Endometrial microvascular endothelial cells (primary cell): ENCODE measurements around the gene FLNB. TPM values are rescaled to one million over a fixed set of nuclear protein-coding genes. Genes with fewer than 3 reads are reported as not detected.

Experiments
- in situ Hi-C: cut with HindIII; loops from 2 replicates; pipeline ENCODE4 v1.10.0; 2017; ENCODE audit warnings: low sequenced_read_pairs, low pct_unique_long_range_greater_than_20kb; ENCODE audit errors: inconsistent ontology term
- total RNA-seq: library from RNA; depleted of rRNA; stranded (reverse); fragments of >200 nt; gene quantifications from one replicate; pipeline ENCODE4 v1.2.3, GENCODE V29; 2015; ENCODE audit errors: inconsistent ontology term

Gene FLNB
- total RNA-seq, 1 donor from 2014 or later: 503 TPM

GRCh38 chr3:58163234-58163633 is 155.0 kb downstream of the FLNB start:
- in situ Hi-C loops: no loop called here

DNA sequence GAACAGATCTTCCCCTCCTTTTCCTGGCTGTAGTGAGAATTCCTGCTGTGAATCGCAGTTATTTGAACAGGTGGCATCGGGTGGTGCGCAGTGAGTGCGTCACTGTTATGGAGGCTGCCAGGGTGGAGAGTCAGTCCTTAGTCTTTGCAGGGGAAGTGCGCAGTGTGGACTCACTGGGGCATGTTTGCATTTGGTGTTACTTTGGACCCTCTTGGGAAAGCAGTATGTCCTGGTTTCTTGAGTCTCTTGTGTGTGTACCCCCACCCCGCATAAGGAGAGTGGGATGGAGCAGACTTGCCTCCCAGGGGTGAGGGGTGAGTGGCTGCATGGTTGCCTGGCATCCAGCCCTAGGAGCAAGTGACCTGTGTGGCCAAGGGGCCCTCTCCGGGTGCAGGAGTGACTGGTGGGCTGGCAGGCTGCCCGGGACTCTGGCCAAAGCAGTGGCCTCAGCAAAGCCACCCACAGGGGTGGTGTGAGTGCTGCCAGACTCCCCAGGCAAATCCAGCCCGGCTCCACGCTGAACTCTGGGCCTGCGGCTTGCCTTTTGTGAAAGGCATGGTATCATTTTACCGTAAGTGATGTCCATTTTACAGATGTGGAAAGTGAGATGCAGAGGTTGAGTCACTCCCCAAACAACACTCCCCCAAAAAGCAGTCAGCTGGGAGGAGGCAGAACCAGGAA is 156.1 kb downstream of the FLNB start:
- in situ Hi-C loops: no loop called here

DNA sequence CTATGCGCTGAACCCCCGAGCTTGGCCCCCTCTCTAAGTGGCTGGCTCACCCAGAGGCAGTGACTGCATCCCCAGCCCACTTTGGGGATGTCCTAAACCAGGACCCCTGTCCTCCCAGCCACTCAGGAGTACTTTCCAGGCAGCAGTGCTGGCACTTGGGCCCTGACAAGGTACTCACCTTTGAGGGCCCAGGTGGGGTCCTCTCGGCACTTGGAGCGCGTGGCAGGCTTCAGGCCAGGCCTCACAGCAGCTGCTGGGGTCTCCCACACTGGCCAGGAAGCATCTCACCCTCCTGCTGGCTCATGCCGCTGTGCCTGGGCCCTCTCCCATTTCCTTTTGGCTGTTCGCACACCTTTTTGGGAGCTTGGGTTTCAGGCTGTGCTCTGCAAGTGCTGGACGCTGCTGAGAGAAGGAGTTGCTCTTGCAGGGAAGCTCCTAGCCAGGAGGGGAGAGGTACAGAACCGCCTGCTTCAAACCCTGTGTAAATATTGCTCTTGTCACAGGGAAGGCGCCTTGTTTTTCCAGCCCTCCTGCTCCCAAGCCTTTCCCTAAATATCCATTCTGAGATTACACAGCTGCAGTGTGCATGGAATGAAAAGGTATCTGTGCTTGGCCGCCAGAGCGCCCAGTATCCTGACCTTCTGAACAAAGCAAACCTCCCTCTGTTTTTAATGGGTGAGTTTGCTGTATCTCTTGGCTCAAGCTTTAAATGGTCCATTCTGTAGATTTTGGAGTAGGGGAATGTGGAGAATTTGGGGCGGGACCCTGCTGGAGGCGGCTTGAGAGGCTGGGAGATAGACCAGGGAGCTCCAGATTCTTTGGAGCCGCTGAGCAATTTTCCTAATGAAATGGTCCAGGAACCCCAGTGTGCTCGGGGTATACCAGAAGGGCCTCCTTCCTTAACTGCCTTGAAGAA is 156.9 kb downstream of the FLNB start:
- in situ Hi-C loops: no loop called here

DNA sequence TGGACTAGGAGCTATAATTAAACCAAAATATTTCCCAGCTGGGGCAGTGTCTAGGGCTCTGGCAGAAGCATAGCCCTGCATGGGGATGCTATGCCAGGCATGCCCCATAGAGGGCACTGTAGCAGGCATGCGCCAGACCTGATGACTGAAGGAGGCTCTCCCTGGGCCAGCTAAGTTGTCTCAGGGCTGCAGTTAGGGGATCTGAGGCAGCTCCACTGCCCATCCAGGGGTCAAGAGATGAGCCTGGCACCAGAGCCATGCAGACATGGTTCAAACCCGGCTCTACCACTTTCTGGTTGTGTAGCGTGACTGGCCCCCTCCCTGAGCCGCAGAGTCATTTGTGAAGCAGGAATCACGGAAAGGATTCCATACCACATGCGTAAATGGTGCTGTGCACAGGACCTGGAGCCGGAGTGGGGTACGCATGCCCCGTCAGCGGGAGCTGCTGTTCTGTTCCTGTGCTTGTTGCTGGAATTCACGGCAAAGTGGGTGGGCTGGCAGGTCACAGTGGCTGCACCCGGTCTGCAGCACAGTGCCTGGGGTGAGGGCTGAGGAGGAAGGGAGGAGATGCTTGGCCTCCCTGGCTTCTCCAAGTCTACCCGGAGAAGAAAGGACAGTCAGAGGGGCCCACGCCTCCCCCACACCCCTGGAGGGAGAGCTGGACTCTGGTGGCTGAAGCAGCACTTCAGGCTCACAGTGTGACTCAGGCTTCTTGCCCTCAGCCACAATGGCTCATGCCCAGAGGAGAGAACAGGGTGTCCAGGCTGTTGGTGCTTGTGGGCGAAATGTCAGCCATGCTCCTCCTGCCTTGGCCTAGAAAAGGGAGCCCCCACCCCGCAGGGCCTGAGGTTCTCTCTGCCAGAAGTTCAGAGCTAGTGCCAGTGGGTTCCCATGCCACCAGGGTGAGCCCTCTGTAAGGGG is 159.5 kb downstream of the FLNB start:
- in situ Hi-C loops: no loop called here

DNA sequence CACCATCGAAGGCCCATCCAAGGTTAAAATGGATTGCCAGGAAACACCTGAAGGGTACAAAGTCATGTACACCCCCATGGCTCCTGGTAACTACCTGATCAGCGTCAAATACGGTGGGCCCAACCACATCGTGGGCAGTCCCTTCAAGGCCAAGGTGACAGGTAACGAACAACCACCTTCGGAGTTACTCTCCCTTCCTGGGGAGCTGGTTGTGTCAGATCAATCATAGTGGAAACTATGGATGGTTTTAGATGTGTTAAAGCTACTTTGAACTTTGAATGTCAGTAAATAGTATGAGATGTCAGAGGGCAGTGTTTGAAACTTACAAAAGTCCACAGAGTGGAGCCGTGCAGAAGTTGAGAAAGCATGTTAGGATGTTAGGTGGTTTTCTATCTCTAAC is 160.3 kb downstream of the FLNB start:
- in situ Hi-C loops: no loop called here

- in situ Hi-C loops: no loop called here
Observed at GRCh38 chr3:58169371-58169770, 161.1 kb downstream of the FLNB start.

- in situ Hi-C loops: no loop called here
Observed at GRCh38 chr3:58170376-58170775, 162.2 kb downstream of the FLNB start.

GRCh38 chr3:58171126-58171525 is 162.9 kb downstream of the FLNB start:
- in situ Hi-C loops: no loop called here

DNA sequence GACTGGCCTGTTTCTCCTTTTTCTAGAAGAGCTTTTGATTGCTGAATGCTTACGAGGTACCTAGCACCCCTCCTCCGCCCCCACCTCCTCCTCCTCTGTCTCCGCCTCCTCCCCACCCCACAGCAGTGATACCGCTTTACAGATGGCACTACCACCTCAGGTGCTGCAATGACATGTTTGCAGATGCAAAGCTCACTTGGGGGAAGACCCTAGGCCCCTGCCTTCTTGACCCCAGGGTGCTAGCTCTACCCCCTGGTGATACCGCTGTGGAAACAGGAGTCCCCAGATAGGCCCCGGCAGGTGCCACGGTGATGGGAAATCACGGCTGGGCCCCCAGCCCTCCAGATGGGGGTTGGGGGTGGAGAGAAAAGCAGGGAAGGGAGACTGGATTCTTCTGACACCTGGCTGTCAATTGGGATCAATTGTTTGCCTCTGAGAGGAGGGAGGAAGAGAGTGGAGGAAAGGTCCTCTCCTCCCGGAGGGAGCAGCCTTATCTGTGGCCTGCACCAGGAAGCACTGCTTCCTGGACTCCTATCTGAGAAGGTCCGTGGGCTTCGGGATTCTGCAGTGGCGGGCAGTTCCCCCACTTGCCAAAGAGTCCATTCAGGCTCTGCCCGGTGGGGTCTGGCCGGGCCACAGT is 164.9 kb downstream of the FLNB start:
- in situ Hi-C loops: no loop called here

DNA sequence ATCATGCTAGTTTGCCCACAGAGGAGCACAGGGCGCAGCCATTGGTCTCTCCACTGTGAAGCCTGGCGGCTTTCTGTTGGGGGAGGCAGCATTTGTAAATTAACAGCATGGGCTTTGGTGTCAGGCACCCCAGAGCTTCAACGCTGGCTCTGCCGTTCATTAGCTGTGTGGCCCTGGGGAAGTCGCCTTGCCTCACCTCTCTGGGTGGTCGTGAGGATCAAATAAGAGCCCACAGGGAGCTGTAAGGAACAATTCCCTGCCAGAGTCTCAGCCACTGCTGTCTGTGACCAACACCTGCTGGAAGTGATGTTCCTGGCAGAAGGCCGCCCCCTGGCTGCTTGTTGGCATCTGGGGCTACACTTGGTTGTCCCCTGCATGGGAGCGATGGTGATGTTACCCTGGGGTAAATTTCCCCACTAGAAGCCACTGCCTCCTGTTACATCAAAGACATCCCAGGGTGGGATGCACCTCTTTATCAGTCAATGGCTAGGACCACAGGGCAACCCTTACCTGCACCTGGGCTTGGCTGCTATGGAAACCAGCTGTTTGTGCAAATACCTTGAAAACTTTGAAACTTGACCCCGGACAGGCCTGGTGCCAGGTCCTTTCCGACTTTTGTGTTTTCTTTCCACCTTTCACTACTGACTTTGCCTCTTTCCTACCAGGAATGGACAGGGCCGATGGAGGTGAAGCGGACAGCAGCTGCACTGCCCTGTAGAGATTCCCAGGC is 165.6 kb downstream of the FLNB start:
- in situ Hi-C loops: no loop called here

DNA sequence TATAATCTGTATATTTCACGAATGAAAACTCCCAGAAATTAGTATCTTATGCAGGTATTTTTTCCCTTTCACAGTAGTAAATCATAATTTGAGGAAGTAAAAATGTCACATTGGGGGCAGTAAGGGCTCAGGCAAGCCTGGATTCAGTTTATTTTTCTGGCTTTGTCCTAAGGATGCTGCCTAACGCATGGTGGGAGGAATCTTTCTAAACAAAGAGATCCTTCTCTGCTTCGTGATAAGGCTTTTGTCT is 166.9 kb downstream of the FLNB start:
- in situ Hi-C loops: no loop called here

GRCh38 chr3:58175437-58176184 is 167.4 kb downstream of the FLNB start:
- in situ Hi-C loops: no loop called here

- in situ Hi-C loops: no loop called here
Observed at GRCh38 chr3:58176185-58176530, 167.9 kb downstream of the FLNB start.

- in situ Hi-C loops: no loop called here
Observed at GRCh38 chr3:58176827-58177489, 168.7 kb downstream of the FLNB start.

DNA sequence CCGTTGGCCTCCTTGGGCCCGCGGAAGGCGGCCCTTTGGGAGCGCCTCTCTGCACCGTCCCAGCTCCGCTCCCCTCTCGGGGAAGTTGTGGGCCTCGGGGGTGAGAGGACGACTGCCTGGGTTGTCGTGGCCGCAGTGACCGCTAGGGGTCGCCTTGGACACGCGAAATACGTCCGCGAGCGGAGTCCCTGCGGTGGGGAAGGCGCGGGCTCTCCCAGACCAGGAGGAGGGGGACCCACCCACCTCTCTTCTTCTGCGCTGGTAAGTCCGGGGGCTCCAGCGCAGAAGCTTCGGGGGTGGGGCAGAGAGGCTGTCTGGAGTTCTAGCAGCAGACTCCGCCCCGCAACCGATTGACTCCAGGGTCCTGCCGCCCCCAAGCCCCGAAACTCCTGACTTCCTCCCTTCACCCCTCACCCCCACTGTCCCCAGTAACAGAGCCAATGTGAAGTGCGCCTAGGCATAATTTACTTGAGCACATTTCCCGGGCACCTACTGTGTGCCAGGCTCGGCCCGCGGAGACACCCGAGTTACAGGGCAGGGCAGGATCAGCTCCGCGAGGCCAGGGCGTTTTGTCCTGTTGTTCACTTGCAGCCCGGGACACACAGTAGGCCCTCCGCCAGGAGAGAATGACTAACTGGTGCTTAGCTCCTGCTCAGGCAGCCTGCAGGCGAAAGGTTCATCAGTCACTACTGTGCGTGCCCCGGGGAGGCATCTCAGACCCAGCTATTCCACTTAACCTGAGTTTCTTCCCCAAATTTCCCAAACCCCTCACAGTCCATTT is 169.7 kb downstream of the FLNB start:
- in situ Hi-C loops: no loop called here

DNA sequence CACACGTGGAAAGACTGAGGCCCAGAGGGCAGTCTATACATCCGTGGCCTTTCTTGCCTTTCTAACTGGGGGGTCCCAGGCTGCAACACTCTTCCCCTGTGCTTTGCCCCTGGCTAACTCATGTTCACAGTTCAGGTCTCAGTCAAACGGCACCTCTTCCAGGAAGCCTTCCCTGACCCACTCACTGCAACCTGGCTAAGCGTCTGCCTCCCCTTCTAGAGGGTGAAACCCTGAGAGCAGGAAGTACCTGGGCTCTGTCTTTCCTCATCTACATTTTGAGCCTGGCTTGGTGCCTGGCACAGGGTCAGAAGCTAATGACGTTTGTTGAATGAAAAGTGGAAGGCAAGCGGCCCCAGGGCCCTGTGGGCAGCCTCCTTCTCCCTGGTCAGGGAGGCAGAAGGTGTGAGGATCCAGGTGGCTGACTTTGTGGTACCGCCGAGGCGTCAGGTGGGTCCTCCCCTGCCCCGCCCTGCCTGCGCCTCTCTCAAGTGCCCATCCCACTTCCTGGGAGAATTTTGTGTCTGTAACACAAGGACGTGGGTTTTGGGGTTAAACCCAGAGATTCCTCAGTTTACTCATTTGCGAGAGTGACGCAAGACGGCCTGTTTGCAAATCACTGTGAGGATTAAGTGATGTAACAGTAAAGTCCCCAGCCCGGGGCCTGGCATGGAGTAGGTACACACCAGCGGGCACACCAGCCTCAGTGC is 170.5 kb downstream of the FLNB start:
- in situ Hi-C loops: no loop called here
